GM19025 (cell line): ENCODE data around the gene FGF14.

Source experiments
- ATAC-seq: cut with Tn5 transposase; IDR thresholded peaks from one replicate; pipeline ENCODE4 v1.9.1; 2021; ENCODE audit warnings: mild to moderate bottlenecking, low read depth, moderate library complexity; ENCODE audit not compliant: unreplicated experiment

FGF14 gene

GRCh38 chr13:102401766-102402165, at the start of gene FGF14:
Gene FGF14 (minus strand): TSS chr13:102402048.
- no peak for ATAC-seq

DNA sequence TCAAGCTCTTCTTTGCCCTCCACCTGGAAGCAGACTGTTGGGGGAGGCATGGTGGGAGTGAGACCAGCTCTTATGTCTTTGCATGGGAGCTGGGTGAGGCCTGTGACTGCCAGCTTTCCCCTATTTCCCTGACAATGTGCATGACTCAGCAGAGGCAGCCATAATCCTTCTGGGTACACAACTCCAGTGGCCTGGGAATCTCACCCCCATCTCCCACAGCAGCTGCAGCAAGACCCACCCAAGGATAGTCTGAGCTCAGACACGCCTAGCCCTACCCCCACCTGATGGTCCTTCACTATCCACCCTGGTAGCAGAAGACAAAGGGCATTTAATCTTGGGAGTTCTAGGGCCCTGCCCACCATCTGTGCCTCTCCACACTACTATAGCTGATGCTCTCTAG, 41.4 kb upstream of the FGF14 start:
- no peak for ATAC-seq

DNA sequence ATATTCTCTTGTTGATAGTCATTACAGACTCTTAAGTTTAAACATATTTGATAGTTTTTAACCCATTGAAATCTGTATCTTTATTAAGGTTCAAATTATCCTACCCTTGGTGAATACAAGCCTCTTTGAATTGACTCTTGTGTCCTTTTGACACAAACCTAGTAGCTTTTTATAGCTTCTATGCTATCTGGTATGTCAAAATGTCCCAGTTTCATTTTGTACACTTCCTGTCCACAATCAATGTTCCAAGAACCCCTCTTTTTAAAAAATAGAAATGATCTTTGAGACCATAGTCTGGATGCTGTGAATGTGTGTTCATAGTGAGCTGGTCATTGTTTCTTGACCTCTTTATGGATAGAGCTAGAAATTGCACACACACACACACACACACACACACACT, 39.2 kb upstream of the FGF14 start:
- ATAC-seq = no peak

DNA sequence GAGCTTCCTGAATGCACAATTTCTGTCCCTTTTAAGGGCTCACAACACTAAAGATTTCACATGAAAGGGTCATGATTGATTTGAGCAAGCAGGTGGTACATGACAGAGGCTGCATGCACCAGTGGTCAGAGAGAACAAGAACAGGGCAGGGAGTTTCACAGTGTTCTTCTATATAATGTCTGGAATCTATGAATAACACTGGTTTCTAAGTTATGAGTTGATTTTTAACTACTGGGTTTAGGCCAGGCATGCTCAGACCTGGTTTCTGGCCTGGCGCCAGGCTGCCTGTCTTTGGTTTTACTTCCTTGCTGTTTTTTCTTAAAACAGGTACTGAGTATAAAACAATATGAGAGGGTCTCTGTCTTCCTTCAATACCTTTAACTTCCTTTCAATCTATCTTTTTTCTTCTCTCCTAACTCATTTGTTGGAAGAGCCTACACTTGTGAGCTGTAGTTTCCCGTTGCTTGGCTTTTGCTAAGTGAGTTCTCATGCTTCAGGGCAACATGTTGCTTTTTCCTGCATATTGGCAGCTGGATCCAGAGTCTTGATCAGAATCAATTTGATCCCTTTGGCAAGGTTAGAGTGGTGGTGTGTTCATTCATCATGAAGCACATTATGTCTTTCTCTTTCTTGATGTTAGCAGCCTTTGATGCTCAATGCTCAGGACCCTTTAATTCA, 38.5 kb upstream of the FGF14 start:
- peak; percentile 50 for ATAC-seq

DNA sequence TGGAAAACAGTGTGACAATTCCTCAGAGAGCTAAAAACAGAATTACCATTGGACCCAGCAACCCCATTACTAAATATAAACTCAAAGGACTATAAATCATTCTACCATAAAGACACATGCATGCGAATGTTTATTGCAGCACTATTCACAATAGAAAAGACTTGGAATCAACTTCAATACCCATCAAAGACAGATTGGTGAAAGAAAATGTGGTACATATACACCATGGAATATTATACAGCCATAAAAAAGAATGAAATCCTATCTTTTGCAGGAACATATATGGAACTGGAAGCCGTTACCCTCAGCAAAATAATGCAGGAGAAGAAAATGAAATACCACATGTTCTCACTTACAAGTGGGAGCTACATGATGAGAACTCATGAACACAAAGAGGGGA, 20.8 kb upstream of the FGF14 start:
- ATAC-seq = no peak

DNA sequence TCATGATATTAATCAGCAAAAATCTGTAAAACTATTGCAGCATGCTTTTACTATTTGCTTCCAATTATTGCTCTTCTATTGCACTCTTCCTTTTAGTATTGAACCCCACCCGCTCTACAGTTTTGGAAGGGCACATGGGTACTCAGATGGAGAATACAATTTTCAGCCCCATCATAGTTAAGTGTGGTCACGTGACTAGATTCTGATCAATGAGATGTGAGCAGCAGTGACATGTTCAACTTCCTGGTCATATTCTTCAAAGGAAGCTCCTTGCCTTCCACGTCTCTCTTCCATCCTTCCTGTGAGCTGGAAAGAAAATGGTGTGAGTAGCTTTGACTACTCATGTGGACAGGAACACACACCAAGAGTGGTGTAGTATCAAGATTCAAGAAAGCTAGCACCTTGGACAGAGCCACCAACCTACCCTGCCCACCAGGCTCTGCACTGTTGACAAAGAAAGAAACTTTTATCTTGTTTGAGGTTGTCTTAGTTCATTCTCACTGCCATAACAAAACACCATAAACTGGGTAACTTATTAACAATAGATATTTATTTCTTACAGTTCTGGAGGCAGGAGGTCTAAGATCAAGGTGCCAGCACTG, 3.8 kb upstream of the FGF14 start:
- no peak for ATAC-seq

DNA sequence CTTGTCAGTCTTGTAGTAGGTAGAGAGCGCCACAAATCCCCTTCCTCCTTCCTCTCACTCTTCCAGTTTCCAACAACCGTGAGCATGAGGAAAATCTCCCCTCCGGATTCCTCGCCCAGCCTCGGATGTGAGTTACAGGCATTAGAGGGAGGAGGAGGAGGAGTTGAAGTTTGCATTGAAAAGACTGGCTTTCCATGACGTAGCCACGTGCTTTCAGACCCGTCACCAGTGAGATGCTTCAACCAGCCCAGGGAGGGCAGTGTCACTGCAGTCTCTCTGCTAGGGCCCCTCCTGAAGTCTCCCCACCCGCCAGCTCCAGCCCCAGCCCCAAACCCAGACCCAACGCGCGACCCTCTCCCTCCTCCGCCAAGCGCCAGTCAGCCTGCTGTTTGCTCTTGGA, 442 bp upstream of the FGF14 start:
- no peak for ATAC-seq

GRCh38 chr13:102401265-102401664, 583 bp downstream of the FGF14 start:
- no peak for ATAC-seq

GRCh38 chr13:102400675-102401145, 1.1 kb downstream of the FGF14 start:
- no peak for ATAC-seq

DNA sequence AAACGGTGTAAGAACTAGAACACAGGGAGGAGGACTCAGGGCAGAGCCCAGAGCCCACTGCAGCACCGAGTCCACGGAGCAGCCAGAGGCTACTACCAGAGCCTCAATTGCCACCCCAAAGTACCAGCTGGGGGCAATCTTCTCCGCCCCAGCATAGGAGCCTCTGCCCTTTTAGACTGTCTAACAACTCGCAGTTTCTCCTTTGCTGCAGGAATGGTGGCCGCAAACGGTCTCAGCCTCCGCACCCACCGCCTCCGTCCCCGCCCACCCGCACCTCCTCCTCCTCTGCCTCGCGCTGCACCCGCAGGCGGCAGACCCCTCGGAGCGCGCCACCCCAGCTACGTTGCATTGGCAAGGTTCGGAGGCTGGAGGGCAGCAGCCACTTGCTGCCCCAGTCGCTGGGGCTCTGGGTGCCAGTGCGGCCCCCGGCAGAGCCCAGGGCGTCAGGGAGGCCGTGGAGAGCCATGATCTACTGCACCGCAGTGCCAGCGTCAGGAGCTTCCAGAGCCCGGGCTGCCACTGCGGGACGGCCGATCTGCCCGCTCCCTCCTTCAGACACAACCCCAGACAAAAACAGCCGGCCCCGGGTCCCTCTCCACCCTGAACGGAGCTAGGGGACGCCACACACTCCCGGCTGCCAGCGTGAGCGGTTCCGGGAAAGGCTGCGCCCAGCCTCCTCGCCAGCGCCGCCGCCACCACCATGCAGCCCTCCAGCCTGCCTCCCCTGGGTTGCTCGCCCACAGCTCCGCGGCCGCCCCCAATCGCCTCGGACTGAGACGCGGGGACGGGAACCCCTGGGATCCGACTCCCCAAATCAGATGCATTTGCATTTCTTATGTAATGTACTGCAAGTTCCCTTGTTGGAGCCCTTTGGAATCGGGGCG, 1.8 kb downstream of the FGF14 start:
- ATAC-seq = peak; percentile 42

- ATAC-seq = no peak
These were observed 5.9 kb downstream of the FGF14 start for GRCh38 chr13:102395939-102396338.

- ATAC-seq = no peak
These were observed 6.7 kb downstream of the FGF14 start for GRCh38 chr13:102395174-102395573.

DNA sequence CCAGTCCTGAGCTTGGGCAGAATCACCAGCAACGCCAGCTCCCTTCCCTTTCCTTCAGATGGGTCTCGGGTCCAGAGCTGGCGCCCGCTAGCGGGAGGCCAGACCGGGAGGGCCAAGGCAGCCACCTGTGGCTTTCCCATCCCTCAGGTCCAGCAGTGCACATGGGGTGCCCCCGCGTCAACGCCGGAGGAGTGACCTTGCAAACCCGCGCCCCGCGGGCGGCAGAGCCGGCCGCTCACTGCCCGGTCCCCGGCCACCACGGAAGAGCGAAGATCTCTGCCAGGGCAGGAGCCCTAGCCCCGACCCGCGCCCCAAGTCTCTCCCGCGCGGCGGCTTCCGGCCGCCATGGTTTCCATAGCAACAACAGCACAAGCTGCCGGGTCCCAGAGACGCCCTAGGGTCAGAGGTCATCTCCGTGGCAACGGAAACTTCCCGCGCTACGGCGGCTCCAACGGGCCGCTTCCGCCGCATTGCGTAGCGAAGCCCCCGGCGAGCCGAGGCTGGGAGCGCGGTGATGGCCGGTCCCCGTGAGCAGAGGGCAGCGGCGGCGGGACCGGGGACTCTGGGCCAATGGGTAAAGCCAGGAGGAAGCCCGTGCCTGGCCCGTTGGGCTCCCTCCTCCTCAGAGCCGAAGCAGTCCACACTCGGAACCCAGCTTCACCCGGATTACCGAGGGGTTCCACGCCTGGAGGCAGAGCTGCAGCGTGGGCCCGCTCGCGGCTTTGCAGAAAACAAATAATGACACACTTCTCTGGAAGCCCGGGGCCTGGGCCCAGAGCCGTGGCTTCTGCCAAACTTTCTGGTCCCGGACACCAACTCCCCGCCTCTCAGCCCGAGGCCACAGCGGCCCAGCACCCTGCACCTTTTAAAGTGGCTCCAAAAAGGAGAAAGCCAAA, 7.4 kb downstream of the FGF14 start:
- ATAC-seq = peak; percentile 94

DNA sequence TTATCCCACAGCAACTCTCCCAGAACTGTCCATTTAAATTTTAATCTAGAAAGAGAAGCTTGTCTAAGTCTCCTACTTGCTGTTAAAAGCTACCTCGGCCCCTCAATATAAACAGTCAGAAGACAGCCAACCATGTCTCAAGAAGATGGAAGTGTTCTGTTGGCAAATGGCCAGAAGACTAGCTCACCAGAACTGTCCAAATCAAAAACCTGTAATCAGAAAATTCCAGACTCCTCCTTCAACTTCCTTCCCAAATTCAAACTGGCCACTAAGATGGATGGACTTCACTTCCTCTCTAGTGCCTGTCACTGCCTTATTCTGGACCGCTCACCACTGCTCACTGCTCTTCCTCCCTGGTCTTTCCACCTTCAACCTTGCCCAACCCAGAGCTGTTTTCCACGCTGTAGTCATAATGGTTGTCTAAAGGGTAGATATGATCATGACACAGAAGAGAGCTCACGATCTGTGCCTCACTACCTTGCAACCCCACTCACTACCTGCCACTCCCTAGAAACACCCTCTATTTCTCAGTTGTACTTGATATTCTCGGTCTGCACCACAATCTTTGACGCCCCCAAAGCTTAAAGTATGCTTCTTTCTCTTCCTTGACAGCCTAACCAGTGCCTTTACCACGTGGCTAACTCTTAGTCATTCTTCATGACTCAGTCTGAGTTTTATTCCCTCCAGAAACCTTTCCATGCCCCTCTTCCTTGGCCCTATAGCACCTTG, 9.2 kb downstream of the FGF14 start:
- ATAC-seq = no peak

DNA sequence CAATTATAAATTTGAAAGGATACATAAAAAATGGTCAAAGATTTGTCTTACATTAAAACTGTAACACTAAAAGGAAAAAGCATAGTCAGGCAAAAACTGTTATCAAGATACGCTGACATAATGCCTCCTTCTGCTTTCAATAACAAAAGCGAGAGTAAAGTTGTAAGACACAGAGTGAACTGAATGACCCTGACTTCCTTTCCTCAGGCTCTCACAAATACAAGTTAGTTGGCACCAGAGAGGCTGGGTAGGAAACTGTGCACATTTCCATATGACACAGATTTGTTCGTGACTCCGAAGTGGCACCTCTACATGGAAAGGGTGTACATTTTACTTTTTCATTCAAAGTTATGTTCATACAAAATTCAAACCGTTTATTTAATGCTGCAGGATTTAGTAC, 15.4 kb downstream of the FGF14 start:
- no peak for ATAC-seq

- no peak for ATAC-seq
These were observed 21.8 kb downstream of the FGF14 start for GRCh38 chr13:102380012-102380411.

- no peak for ATAC-seq
These were observed 25.5 kb downstream of the FGF14 start for GRCh38 chr13:102376318-102376717.

DNA sequence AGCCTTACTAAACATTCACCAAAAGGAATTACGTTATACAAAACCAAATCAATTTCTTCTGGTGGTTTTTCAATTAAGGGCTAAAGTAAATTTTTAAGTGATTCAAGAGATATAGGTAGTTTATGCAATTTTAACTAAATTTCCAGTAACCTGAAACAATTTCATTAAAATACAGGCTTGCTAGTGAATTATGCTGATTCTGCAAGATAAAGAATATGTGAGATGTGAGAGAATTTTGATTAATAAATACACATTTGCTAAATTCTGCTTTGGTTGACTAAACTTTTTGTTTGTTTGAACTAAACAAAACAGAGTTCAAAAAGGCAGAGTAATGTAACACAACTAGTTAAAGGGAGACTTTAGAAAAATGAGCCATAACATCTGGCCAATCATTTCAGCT, 27.1 kb downstream of the FGF14 start:
- ATAC-seq = no peak

DNA sequence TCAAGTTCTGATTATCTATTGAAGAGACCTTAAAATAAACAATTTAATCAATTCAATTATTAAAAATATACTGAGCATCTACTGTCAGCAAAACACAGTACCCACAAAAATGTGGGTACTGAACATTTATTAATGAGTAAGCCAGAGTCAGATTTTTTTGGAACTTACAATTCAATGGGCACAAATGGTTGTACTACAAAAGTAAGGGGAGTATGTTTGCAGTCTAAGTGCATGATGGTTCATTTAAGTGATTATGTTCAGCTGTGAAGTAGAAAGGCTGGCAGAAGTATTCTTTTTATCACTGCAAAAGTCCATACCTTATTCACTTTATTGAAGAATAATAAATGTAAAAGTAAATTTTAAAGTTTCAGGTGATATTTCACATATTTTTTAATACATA, 27.6 kb downstream of the FGF14 start:
- no peak for ATAC-seq

GRCh38 chr13:102373221-102373620, 28.6 kb downstream of the FGF14 start:
- no peak for ATAC-seq
